C4-2B (cell line): ENCODE results near the gene GRAMD4.

Source experiments
- ZFX ChIP-seq: fragments of 450-650 bp; IDR thresholded peaks from 2 replicates; pipeline ENCODE4 v1.6.1; 2017
- TF ChIP-seq, protein P1 (sequence below): fragments of 450-650 bp; conservative IDR thresholded peaks from 2 replicates; pipeline ENCODE4 v1.5.1; 2017; ENCODE audit warnings: mild to moderate bottlenecking

DNA sequence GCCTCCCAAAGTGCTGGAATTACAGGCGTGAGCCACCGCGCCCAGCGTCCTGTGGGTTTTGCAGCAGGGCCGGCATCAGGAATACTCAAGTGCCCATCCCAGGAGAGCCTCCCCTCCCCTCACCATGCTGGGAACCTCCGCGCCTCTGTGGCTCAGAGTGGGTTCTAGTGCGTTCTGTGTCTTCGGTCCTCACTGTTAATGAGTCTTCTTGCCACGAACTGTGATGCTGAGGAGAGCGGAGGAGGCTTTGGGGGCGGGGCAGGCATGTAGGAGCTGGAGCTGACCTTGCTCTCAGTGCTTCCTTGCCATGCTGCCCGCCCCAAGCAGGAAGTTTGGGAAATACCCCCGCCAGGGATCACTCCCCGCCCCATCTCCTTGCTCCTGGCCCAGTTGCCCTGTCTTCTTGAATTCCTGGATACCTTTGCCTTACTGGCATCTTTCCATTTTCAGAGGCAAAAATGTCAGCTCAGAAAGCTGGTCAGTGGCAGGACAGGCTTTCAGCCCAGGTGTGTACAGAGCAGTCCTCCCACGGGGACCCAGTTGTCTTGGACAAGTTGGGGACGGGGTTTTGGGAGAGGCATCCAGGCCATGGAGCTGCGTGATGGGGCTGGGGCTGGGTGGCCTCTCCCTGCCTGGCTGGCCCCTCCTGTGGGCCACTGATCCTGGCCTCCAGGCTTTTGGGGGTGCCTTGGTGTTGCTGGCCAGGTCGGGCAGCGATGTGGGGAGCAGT is 5.1 kb downstream of the GRAMD4 start:
- TF ChIP-seq, protein P1, sequence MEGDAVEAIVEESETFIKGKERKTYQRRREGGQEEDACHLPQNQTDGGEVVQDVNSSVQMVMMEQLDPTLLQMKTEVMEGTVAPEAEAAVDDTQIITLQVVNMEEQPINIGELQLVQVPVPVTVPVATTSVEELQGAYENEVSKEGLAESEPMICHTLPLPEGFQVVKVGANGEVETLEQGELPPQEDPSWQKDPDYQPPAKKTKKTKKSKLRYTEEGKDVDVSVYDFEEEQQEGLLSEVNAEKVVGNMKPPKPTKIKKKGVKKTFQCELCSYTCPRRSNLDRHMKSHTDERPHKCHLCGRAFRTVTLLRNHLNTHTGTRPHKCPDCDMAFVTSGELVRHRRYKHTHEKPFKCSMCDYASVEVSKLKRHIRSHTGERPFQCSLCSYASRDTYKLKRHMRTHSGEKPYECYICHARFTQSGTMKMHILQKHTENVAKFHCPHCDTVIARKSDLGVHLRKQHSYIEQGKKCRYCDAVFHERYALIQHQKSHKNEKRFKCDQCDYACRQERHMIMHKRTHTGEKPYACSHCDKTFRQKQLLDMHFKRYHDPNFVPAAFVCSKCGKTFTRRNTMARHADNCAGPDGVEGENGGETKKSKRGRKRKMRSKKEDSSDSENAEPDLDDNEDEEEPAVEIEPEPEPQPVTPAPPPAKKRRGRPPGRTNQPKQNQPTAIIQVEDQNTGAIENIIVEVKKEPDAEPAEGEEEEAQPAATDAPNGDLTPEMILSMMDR, result no peak
- no peak for TF ChIP-seq ZFX
